IMR-90 (cell line): ENCODE measurements around the gene GAGE12J. TPM values are rescaled to one million over a fixed set of nuclear protein-coding genes. Genes with fewer than 3 reads are reported as not detected.
"Not testable (repeated sequence)": the region's sequence is repeated elsewhere in the genome, so short reads cannot be mapped to it uniquely, and the experiment has no call there.

Source experiments
- ATAC-seq: fragments of 200-7000 bp; cut with Tn5 transposase; 2 replicates; pipeline ENCODE4 v1.9.1; 2020; ENCODE audit warnings: low read depth, mild to moderate bottlenecking, moderate library complexity
- BruUV-seq: library from RNA; stranded (reverse); fragments of 400-500 nt; replicated peaks from 2 replicates; lab custom pipeline; 2021; lab: Mats Ljungman, UMichigan
- CTCF ChIA-PET: fragments of 300-600 bp; formaldehyde crosslinking; extraction: SDS; loops from one replicate; lab custom pipeline; 2021; ENCODE audit warnings: antibody characterized with exemption; lab: Yijun Ruan, JAX
- POLR2A ChIA-PET: fragments of 300-600 bp; sonication (Branson Sonifier 250); formaldehyde crosslinking; loops from one replicate; lab custom pipeline; 2022; ENCODE audit warnings: antibody characterized with exemption; ENCODE audit not compliant: unreplicated experiment; lab: Charles Lee
- DNase-seq: peaks from one replicate; pipeline ENCODE4 v3.0.0; 2013
- H2AFZ ChIP-seq: replicated peaks from 2 replicates; pipeline ENCODE3; 2013; ENCODE audit warnings: low read length, mild to moderate bottlenecking; ENCODE audit not compliant: poor library complexity
- H2AK5ac ChIP-seq: 2 replicates; pipeline ENCODE4 v1.6.1; 2013; ENCODE audit warnings: low read depth, low read length, inconsistent platforms
- H2AK9ac ChIP-seq: replicated peaks from 2 replicates; pipeline ENCODE3; 2013; ENCODE audit warnings: mild to moderate bottlenecking, low read depth, low read length, moderate library complexity; ENCODE audit not compliant: poor library complexity
- H2BK120ac ChIP-seq: 2 replicates; pipeline ENCODE4 v1.6.1; 2013; ENCODE audit warnings: low read depth, low read length, inconsistent platforms
- H2BK15ac ChIP-seq: 3 replicates; pipeline ENCODE4 v1.6.1; 2013; ENCODE audit warnings: low read depth, low read length, inconsistent platforms
- H2BK20ac ChIP-seq: 2 replicates; pipeline ENCODE4 v1.6.1; 2013; ENCODE audit warnings: low read depth, mild to moderate bottlenecking, inconsistent platforms, low read length, moderate library complexity
- H2BK5ac ChIP-seq: 2 replicates; pipeline ENCODE4 v1.6.1; 2013; ENCODE audit warnings: mild to moderate bottlenecking, low read depth, low read length, inconsistent platforms; ENCODE audit not compliant: poor library complexity, severe bottlenecking
- H3K14ac ChIP-seq: replicated peaks from 2 replicates; pipeline ENCODE4 v1.6.1; 2013; ENCODE audit warnings: low read depth, low read length, inconsistent platforms
- H3K18ac ChIP-seq: 2 replicates; pipeline ENCODE4 v1.6.1; 2013; ENCODE audit warnings: low read depth, low read length, control low read depth
- H3K23ac ChIP-seq: 2 replicates; pipeline ENCODE4 v1.6.1; 2013; ENCODE audit warnings: low read depth, low read length, inconsistent platforms
- H3K27ac ChIP-seq: 2 replicates; pipeline ENCODE4 v1.5.1; 2013; ENCODE audit warnings: mild to moderate bottlenecking, control low read depth, low read length; ENCODE audit not compliant: insufficient read depth
- H3K27me3 ChIP-seq: 2 replicates; pipeline ENCODE4 v1.6.1; 2013; ENCODE audit warnings: low read length; ENCODE audit not compliant: control insufficient read depth, insufficient read depth
- H3K36me3 ChIP-seq: 2 replicates; pipeline ENCODE4 v1.6.1; 2013; ENCODE audit warnings: low read length, mixed read lengths; ENCODE audit not compliant: control insufficient read depth, insufficient read depth
- H3K4ac ChIP-seq: 2 replicates; pipeline ENCODE4 v1.6.1; 2013; ENCODE audit warnings: low read depth, low read length, inconsistent platforms
- H3K4me1 ChIP-seq: 2 replicates; pipeline ENCODE4 v1.6.1; 2013; ENCODE audit warnings: low read length, mixed read lengths; ENCODE audit not compliant: control insufficient read depth, insufficient read depth
- H3K4me2 ChIP-seq: 2 replicates; pipeline ENCODE4 v1.6.1; 2013; ENCODE audit warnings: low read depth, mild to moderate bottlenecking, control low read depth, low read length, moderate library complexity
- H3K4me3 ChIP-seq: 2 replicates; pipeline ENCODE4 v1.5.1; 2013; ENCODE audit warnings: low read depth, mild to moderate bottlenecking, control low read depth, low read length, moderate library complexity; ENCODE audit not compliant: insufficient read depth
- H3K56ac ChIP-seq: 2 replicates; pipeline ENCODE4 v1.6.1; 2013; ENCODE audit warnings: low read length, inconsistent platforms; ENCODE audit not compliant: insufficient read depth; ENCODE audit errors: extremely low read depth
- H3K79me1 ChIP-seq, 2 experiments: 2 replicates each; pipeline ENCODE4 v1.6.1; 2013; ENCODE audit warnings: low read length in 2 of 2, inconsistent platforms in 1 of 2, low read depth in 1 of 2
- H3K9ac ChIP-seq: 2 replicates; pipeline ENCODE4 v1.6.1; 2013; ENCODE audit warnings: low read depth, low read length, control low read depth
- H3K9me1 ChIP-seq: 2 replicates; pipeline ENCODE4 v1.6.1; 2013; ENCODE audit warnings: low read length, inconsistent platforms; ENCODE audit not compliant: insufficient read depth
- H3K9me3 ChIP-seq: 2 replicates; pipeline ENCODE4 v1.6.1; 2013; ENCODE audit warnings: low read length; ENCODE audit not compliant: control insufficient read depth, insufficient read depth
- H4K20me1 ChIP-seq: 2 replicates; pipeline ENCODE4 v1.6.1; 2013; ENCODE audit warnings: low read length, inconsistent platforms; ENCODE audit not compliant: insufficient read depth
- H4K5ac ChIP-seq: 2 replicates; pipeline ENCODE4 v1.6.1; 2013; ENCODE audit warnings: mild to moderate bottlenecking, low read depth, low read length, control low read depth
- H4K8ac ChIP-seq, 2 experiments: 2 replicates each; pipeline ENCODE4 v1.6.1; 2013; ENCODE audit warnings: low read depth in 2 of 2, low read length in 2 of 2, control low read depth in 1 of 2, inconsistent platforms in 1 of 2
- H4K91ac ChIP-seq: 2 replicates; pipeline ENCODE4 v1.6.1; 2013; ENCODE audit warnings: low read depth, low read length, inconsistent platforms; ENCODE audit not compliant: insufficient read depth
- WGBS, 2 experiments: methylation state at CpG; one replicate each; pipeline versions ENCODE4 v1.1.5 to v1.1.7; 2013; ENCODE audit warnings: missing lambda C conversion rate in 2 of 2; ENCODE audit not compliant: insufficient read length in 1 of 2; ENCODE audit errors: extremely low coverage in 2 of 2; 5-methylcytosine and 5-hydroxymethylcytosine counted together
- dilution Hi-C: fragments of 300-500 bp; cut with HindIII; formaldehyde crosslinking; loops from one replicate; pipeline ENCODE4 v1.14.3; 2018; ENCODE audit warnings: low sequenced_read_pairs; ENCODE audit not compliant: unreplicated experiment
- in situ Hi-C: fragments of 300-500 bp; cut with MboI; formaldehyde crosslinking; loops from 3 replicates; pipeline ENCODE4 v1.14.3; 2019; ENCODE audit warnings: low sequenced_read_pairs, inconsistent platforms, mixed read lengths
- intact Hi-C: fragments of 100-400 bp; cut with micrococcal nuclease; formaldehyde crosslinking; loops from 2 replicates; pipeline ENCODE4 v1.10.0; 2022
- polyA plus RNA-seq, 3 experiments: library from polyadenylated mRNA; depleted of rRNA; stranded (reverse); fragments of >200 nt; gene quantifications; 2 replicates each; pipeline ENCODE4 v1.2.3, GENCODE V29; 2012; ENCODE audit warnings: low replicate concordance in 1 of 3
- total RNA-seq: library from RNA; depleted of rRNA; stranded (reverse); fragments of >200 nt; gene quantifications from 2 replicates; pipeline ENCODE4 v1.2.3, GENCODE V29; 2012

GAGE12J gene
- total and polyA plus RNA-seq, 2 of the 4 experiments (the other 2 are of a cell fraction): not detected

GRCh38 chrX:49344496-49345175 lies 22.8 kb downstream of the GAGE12J start:
- BruUV-seq, H3K14ac ChIP-seq, H3K27ac ChIP-seq, H2BK5ac ChIP-seq, H3K36me3 ChIP-seq, POLR2A ChIA-PET, H3K9me1 ChIP-seq, dilution Hi-C loops, H3K4ac ChIP-seq, H3K56ac ChIP-seq, H4K5ac ChIP-seq, in situ Hi-C loops, H4K20me1 ChIP-seq, CTCF ChIA-PET, H3K18ac ChIP-seq, H3K4me2 ChIP-seq, DNase-seq, H3K79me1 ChIP-seq, H2AK9ac ChIP-seq, H3K4me1 ChIP-seq, H3K9ac ChIP-seq, intact Hi-C loops, H2BK20ac ChIP-seq, H3K9me3 ChIP-seq, H2BK15ac ChIP-seq, H2BK120ac ChIP-seq, H3K23ac ChIP-seq, H3K4me3 ChIP-seq, H2AK5ac ChIP-seq, H3K27me3 ChIP-seq, H4K91ac ChIP-seq, ATAC-seq, H2AFZ ChIP-seq, H4K8ac ChIP-seq: not testable (repeated sequence)
- WGBS, 2 experiments: no CpG with 5 or more reads among the region's 15 CpGs

- H3K36me3 ChIP-seq, CTCF ChIA-PET, H2AFZ ChIP-seq, DNase-seq, H2BK120ac ChIP-seq, H4K91ac ChIP-seq, POLR2A ChIA-PET, H3K14ac ChIP-seq, H3K4ac ChIP-seq, H2BK20ac ChIP-seq, H4K20me1 ChIP-seq, H3K56ac ChIP-seq, H4K5ac ChIP-seq, H2AK9ac ChIP-seq, H2BK5ac ChIP-seq, H3K9me1 ChIP-seq, H3K9ac ChIP-seq, H3K4me2 ChIP-seq, H3K4me1 ChIP-seq, H3K4me3 ChIP-seq, dilution Hi-C loops, H3K9me3 ChIP-seq, H4K8ac ChIP-seq, H2BK15ac ChIP-seq, ATAC-seq, H3K27me3 ChIP-seq, H3K18ac ChIP-seq, in situ Hi-C loops, H2AK5ac ChIP-seq, H3K79me1 ChIP-seq, intact Hi-C loops, H3K23ac ChIP-seq, H3K27ac ChIP-seq, BruUV-seq: not testable (repeated sequence)
- WGBS, 2 experiments: 88% methylated on average over 1 of the region's 10 CpGs; no CpG with 5 or more reads in 1 of the 2 experiments
These were observed 23.6 kb downstream of the GAGE12J start for GRCh38 chrX:49345402-49345801.
